ENCODE measurements around the gene LTBR. TPM values are rescaled to one million over a fixed set of nuclear protein-coding genes. Genes with fewer than 3 reads are reported as not detected.
A peak's percentile ranks its signal among the peaks of the same experiment; 100 is the strongest.

LTBR gene
- total and polyA plus RNA-seq, 2 experiments from 2014 or later, result 42.4 to 79.8 TPM

DNA sequence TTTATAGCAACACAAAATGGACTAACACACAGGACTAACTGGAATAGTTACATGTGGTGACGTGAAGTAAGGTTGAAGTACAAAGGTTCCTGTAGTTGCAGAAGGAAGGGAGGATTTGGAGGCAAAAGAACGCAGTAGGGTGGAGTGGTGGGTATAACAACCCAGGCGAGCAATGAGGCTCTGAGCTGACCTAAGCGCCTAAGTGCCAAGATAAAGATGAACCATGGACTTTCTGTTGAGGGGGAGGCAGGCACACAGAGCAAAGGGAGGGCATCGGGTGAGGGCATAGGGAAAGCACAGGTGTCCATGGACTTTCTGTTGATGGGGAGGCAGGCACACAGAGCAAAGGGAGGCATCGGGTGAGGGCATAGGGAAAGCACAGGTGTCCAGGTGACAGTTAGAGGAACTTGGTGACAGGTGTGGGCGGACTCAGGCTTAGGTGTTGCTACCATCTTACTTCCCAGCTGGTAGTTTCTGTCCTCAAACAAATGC lies 23.8 kb upstream of the LTBR start:
- no peak for TF ChIP-seq EZH2phosphoT487 (IDR thresholded peaks at IDR 0.05; ENCODE audit: low read depth, severe bottlenecking, unreplicated experiment)
- TF ChIP-seq CTCF (IDR thresholded peaks at IDR 0.05; ENCODE audit: poor library complexity), result no peak
- TF ChIP-seq EZH2 (IDR thresholded peaks at IDR 0.05; ENCODE audit: borderline replicate concordance), result no peak
- Histone ChIP-seq H3K36me3 (replicated peaks; ENCODE audit: insufficient read depth, low read depth) (no peaks in the 10 kb centered on the region), H3K27ac (peak overlapping the region; percentile 78), H3K9me3 (ENCODE audit: low read depth) (no peaks in the 10 kb centered on the region), H3K4me3 (no peak overlapping the region), H3K27me3 (no peaks in the 10 kb centered on the region), H3K4me2 (no peak overlapping the region), H3K79me2 (no peaks in the 10 kb centered on the region), H3K9me2 (replicated peaks; ENCODE audit: insufficient read depth) (no peaks in the 10 kb centered on the region), H2AFZ (no peak overlapping the region), H3K4me1 (ENCODE audit: insufficient read depth) (peaks cover 10% of the 10 kb centered on the region), H4K20me1 (ENCODE audit: insufficient read depth, poor library complexity, severe bottlenecking) (no peaks in the 10 kb centered on the region)
- DNase-seq (ENCODE audit: low spot score), result no peak
- 79% methylated on average over 7 of the region's 7 CpGs for WGBS (ENCODE audit: low lambda C conversion rate, missing lambda C conversion rate)

GRCh38 chr12:6360578-6361490 lies 23.1 kb upstream of the LTBR start:
- Histone ChIP-seq H3K27ac (peak overlapping the region; percentile 78), H3K4me3 (no peak overlapping the region), H3K9me2 (replicated peaks; ENCODE audit: insufficient read depth) (no peaks in the 10 kb centered on the region), H4K20me1 (ENCODE audit: insufficient read depth, poor library complexity, severe bottlenecking) (no peaks in the 10 kb centered on the region), H3K36me3 (replicated peaks; ENCODE audit: insufficient read depth, low read depth) (no peaks in the 10 kb centered on the region), H3K27me3 (no peaks in the 10 kb centered on the region), H3K79me2 (no peaks in the 10 kb centered on the region), H3K4me1 (ENCODE audit: insufficient read depth) (peaks cover 10% of the 10 kb centered on the region), H3K9me3 (ENCODE audit: low read depth) (no peaks in the 10 kb centered on the region), H2AFZ (no peak overlapping the region), H3K4me2 (no peak overlapping the region)
- WGBS (ENCODE audit: low lambda C conversion rate, missing lambda C conversion rate), result 81% methylated on average over 11 of the region's 11 CpGs
- TF ChIP-seq CTCF (IDR thresholded peaks at IDR 0.05; ENCODE audit: poor library complexity), result no peak
- TF ChIP-seq EZH2 (IDR thresholded peaks at IDR 0.05; ENCODE audit: borderline replicate concordance), result no peak
- TF ChIP-seq EZH2phosphoT487 (IDR thresholded peaks at IDR 0.05; ENCODE audit: low read depth, severe bottlenecking, unreplicated experiment), result no peak
- DNase-seq (ENCODE audit: low spot score), result no peak

GRCh38 chr12:6361834-6362233 lies 22.1 kb upstream of the LTBR start:
- Histone ChIP-seq H3K27me3 (no peaks in the 10 kb centered on the region), H3K79me2 (peaks cover 2% of the 10 kb centered on the region), H4K20me1 (ENCODE audit: insufficient read depth, poor library complexity, severe bottlenecking) (no peaks in the 10 kb centered on the region), H3K9me2 (replicated peaks; ENCODE audit: insufficient read depth) (no peaks in the 10 kb centered on the region), H3K9me3 (ENCODE audit: low read depth) (no peaks in the 10 kb centered on the region), H3K27ac (no peak overlapping the region), H3K36me3 (replicated peaks; ENCODE audit: insufficient read depth, low read depth) (no peaks in the 10 kb centered on the region), H2AFZ (no peak overlapping the region), H3K4me2 (no peak overlapping the region), H3K4me1 (ENCODE audit: insufficient read depth) (peaks cover 10% of the 10 kb centered on the region), H3K4me3 (no peak overlapping the region)
- no peak for DNase-seq (ENCODE audit: low spot score)
- no peak for TF ChIP-seq EZH2phosphoT487 (IDR thresholded peaks at IDR 0.05; ENCODE audit: low read depth, severe bottlenecking, unreplicated experiment)
- no peak for TF ChIP-seq EZH2 (IDR thresholded peaks at IDR 0.05; ENCODE audit: borderline replicate concordance)
- no peak for TF ChIP-seq CTCF (IDR thresholded peaks at IDR 0.05; ENCODE audit: poor library complexity)
- 97% methylated on average over 14 of the region's 14 CpGs for WGBS (ENCODE audit: low lambda C conversion rate, missing lambda C conversion rate)
